Smooth muscle cell (in vitro differentiated cells): ENCODE measurements around the gene IL25. TPM values are rescaled to one million over a fixed set of nuclear protein-coding genes. Genes with fewer than 3 reads are reported as not detected.

Source experiments
- DNase-seq: peaks from one replicate; lab custom pipeline; 2025; ENCODE audit not compliant: unreplicated experiment; lab: John Stamatoyannopoulos, UW
- H2AFZ ChIP-seq: fragments of 200-600 bp; sonication (generic); 2 replicates; pipeline ENCODE4 v1.6.0; 2016; ENCODE audit warnings: antibody characterized with exemption, low read depth, mild to moderate bottlenecking
- H3F3A ChIP-seq: fragments of 200-600 bp; sonication (generic); 2 replicates; pipeline ENCODE4 v1.6.0; 2017; ENCODE audit warnings: antibody characterized with exemption, low read depth
- H3K27ac ChIP-seq: fragments of 200-600 bp; sonication (generic); 2 replicates; pipeline ENCODE4 v1.5.1; 2016; ENCODE audit warnings: low read depth, mild to moderate bottlenecking
- H3K27me3 ChIP-seq: fragments of 200-600 bp; sonication (generic); 2 replicates; pipeline ENCODE4 v1.6.1; 2016; ENCODE audit warnings: low read depth, mild to moderate bottlenecking
- H3K36me3 ChIP-seq: fragments of 200-600 bp; sonication (generic); 2 replicates; pipeline ENCODE4 v1.5.1; 2016; ENCODE audit warnings: low read depth
- H3K4me1 ChIP-seq: fragments of 200-600 bp; sonication (generic); 2 replicates; pipeline ENCODE4 v1.5.1; 2016; ENCODE audit warnings: low read depth
- H3K4me2 ChIP-seq: fragments of 200-600 bp; sonication (generic); 2 replicates; pipeline ENCODE4 v1.6.0; 2016; ENCODE audit warnings: mild to moderate bottlenecking
- H3K4me3 ChIP-seq: fragments of 200-600 bp; sonication (generic); 2 replicates; pipeline ENCODE4 v1.5.1; 2016; ENCODE audit warnings: mild to moderate bottlenecking
- H3K79me2 ChIP-seq: fragments of 200-600 bp; sonication (generic); 2 replicates; pipeline ENCODE4 v1.6.0; 2016; ENCODE audit warnings: low read depth, mild to moderate bottlenecking
- H3K9ac ChIP-seq: fragments of 200-600 bp; sonication (generic); 2 replicates; pipeline ENCODE4 v1.6.0; 2016; ENCODE audit warnings: low read depth
- H3K9me3 ChIP-seq: fragments of 200-600 bp; sonication (generic); replicated peaks from 2 replicates; pipeline ENCODE4 v1.5.1; 2016; ENCODE audit warnings: low read depth
- H4K20me1 ChIP-seq: fragments of 200-600 bp; sonication (generic); 2 replicates; pipeline ENCODE4 v1.6.0; 2016; ENCODE audit warnings: low read depth
- CTCF ChIP-seq: fragments of 200-600 bp; sonication (generic); IDR thresholded peaks from 2 replicates; pipeline ENCODE4 v1.5.1; 2017; ENCODE audit warnings: borderline replicate concordance, mild to moderate bottlenecking, antibody characterized with exemption; ENCODE audit not compliant: insufficient read depth, poor library complexity, severe bottlenecking
- WGBS: methylation state at CpG from one replicate; pipeline ENCODE4 v1.1.7; 2016; ENCODE audit warnings: low lambda C conversion rate; 5-methylcytosine and 5-hydroxymethylcytosine counted together
- polyA plus RNA-seq: library from polyadenylated mRNA; unstranded; fragments of >200 nt; fragmentation: Nextera tagmentation; extraction: Ambion mirVana; gene quantifications from 2 replicates; pipeline ENCODE4 v1.2.1, GENCODE V29; 2016
- total RNA-seq: library from RNA; depleted of rRNA; stranded (reverse); fragments of >200 nt; gene quantifications from 2 replicates; pipeline ENCODE4 v1.2.3, GENCODE V29; 2014

The IL25 gene
- total and polyA plus RNA-seq, 2 experiments from 2014 or later = not detected

DNA sequence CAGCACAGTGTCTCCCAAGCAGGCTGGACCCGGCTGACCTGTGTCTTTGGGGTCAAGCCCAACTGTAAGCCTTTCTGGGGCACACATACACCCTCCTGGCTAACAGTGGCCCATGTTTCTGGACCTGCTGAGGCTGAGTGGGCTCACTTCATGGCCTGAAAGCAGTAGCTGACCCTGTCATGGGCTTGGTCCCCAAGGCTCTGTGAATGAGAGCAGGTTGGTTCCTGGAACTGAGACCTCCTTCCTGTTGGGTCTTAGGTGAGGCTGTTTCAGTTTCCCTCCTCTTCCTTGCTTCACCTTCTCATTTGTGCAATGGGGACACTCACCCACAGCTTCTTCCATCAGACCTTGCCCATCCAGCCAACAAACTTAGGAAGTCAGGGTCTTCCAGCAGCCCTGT, 744 bp upstream of the IL25 start:
- Histone ChIP-seq H3K4me3 (no peak overlapping the region), H3F3A (peaks cover 4% of the 10 kb centered on the region), H3K4me2 (no peak overlapping the region), H3K27ac (no peak overlapping the region), H3K9ac (no peak overlapping the region), H3K79me2 (no peaks in the 10 kb centered on the region), H3K36me3 (no peaks in the 10 kb centered on the region), H2AFZ (no peak overlapping the region), H3K9me3 (no peaks in the 10 kb centered on the region), H3K4me1 (peaks cover 15% of the 10 kb centered on the region), H3K27me3 (no peaks in the 10 kb centered on the region), H4K20me1 (no peaks in the 10 kb centered on the region)
- 90% methylated on average over 1 of the region's 1 CpG for WGBS
- DNase-seq = no peak
- TF ChIP-seq CTCF = no peak

DNA sequence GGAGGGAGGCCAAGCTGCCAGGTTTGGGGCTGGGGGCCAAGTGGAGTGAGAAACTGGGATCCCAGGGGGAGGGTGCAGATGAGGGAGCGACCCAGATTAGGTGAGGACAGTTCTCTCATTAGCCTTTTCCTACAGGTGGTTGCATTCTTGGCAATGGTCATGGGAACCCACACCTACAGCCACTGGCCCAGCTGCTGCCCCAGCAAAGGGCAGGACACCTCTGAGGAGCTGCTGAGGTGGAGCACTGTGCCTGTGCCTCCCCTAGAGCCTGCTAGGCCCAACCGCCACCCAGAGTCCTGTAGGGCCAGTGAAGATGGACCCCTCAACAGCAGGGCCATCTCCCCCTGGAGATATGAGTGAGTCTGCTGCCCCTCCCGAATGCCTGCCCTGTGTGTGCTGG, 432 bp downstream of the IL25 start:
- Histone ChIP-seq H3K36me3 (no peaks in the 10 kb centered on the region), H3K4me2 (no peak overlapping the region), H2AFZ (no peak overlapping the region), H3K27ac (no peak overlapping the region), H3K4me3 (no peak overlapping the region), H3F3A (no peaks in the 10 kb centered on the region), H3K9me3 (no peaks in the 10 kb centered on the region), H4K20me1 (no peaks in the 10 kb centered on the region), H3K4me1 (peaks cover 7% of the 10 kb centered on the region), H3K79me2 (no peaks in the 10 kb centered on the region), H3K9ac (no peak overlapping the region), H3K27me3 (no peaks in the 10 kb centered on the region)
- DNase-seq = no peak
- WGBS = 86% methylated on average over 3 of the region's 3 CpGs
- no peak for TF ChIP-seq CTCF

DNA sequence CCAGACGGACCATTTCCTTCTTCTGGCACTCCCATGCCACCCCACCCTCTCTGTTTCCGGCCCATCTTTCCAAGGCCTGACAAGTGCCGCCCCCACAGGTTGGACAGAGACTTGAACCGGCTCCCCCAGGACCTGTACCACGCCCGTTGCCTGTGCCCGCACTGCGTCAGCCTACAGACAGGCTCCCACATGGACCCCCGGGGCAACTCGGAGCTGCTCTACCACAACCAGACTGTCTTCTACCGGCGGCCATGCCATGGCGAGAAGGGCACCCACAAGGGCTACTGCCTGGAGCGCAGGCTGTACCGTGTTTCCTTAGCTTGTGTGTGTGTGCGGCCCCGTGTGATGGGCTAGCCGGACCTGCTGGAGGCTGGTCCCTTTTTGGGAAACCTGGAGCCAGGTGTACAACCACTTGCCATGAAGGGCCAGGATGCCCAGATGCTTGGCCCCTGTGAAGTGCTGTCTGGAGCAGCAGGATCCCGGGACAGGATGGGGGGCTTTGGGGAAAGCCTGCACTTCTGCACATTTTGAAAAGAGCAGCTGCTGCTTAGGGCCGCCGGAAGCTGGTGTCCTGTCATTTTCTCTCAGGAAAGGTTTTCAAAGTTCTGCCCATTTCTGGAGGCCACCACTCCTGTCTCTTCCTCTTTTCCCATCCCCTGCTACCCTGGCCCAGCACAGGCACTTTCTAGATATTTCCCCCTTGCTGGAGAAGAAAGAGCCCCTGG, 3.1 kb downstream of the IL25 start:
- H3K4me2 ChIP-seq = no peak overlapping the region
- H3K9ac ChIP-seq = no peak overlapping the region
- H3K79me2 ChIP-seq = no peaks in the 10 kb centered on the region
- H3K4me3 ChIP-seq = no peak overlapping the region
- H2AFZ ChIP-seq = no peak overlapping the region
- no peak for TF ChIP-seq CTCF
- H3K9me3 ChIP-seq = no peaks in the 10 kb centered on the region
- no peak overlapping the region for H3K27ac ChIP-seq
- H3K27me3 ChIP-seq = no peaks in the 10 kb centered on the region
- H3K4me1 ChIP-seq = peaks cover 7% of the 10 kb centered on the region
- H3F3A ChIP-seq = no peaks in the 10 kb centered on the region
- 96% methylated on average over 21 of the region's 21 CpGs for WGBS
- DNase-seq = no peak
- H4K20me1 ChIP-seq = no peaks in the 10 kb centered on the region
- no peaks in the 10 kb centered on the region for H3K36me3 ChIP-seq

- no peaks in the 10 kb centered on the region for H3K9me3 ChIP-seq
- no peaks in the 10 kb centered on the region for H3K36me3 ChIP-seq
- no peak for DNase-seq
- H3K4me1 ChIP-seq = peaks cover 7% of the 10 kb centered on the region
- no peak within 1 kb of the TSS for H2AFZ ChIP-seq
- no peak within 1 kb of the TSS for H3K27ac ChIP-seq
- no peak within 1 kb of the TSS for H3K9ac ChIP-seq
- WGBS = 73% methylated on average over 13 of the region's 13 CpGs
- H4K20me1 ChIP-seq = no peaks in the 10 kb centered on the region
- no peaks in the 10 kb centered on the region for H3K27me3 ChIP-seq
- no peak for TF ChIP-seq CTCF
- no peaks in the 10 kb centered on the region for H3F3A ChIP-seq
- no peak within 1 kb of the TSS for H3K4me2 ChIP-seq
- no peak within 1 kb of the TSS for H3K4me3 ChIP-seq
- no peaks in the 10 kb centered on the region for H3K79me2 ChIP-seq
These were observed 4.0 kb downstream of the IL25 start, which contains the start of gene CMTM5 for GRCh38 chr14:23376482-23377197. Gene CMTM5, plus strand, starts transcription at chr14:23377046. Its CDS starts 206 bp downstream, at chr14:23377252.
